Suprapubic skin (tissue), 4 donors: ENCODE data around the gene PRCP. TPM values are rescaled to one million over a fixed set of nuclear protein-coding genes. Genes with fewer than 3 reads are reported as not detected.

Experiments used
- DNase-seq, 2 donors: peaks; one replicate each; pipeline ENCODE4 v3.0.0-alpha.2; 2019; ENCODE audit warnings: low spot score in 2 of 2
- H3K27ac ChIP-seq: fragments of 200-600 bp; sonication (generic); one replicate; pipeline ENCODE4 v1.5.1; 2019
- H3K27me3 ChIP-seq: fragments of 200-600 bp; sonication (generic); one replicate; pipeline ENCODE4 v1.5.1; 2019
- H3K36me3 ChIP-seq: fragments of 200-600 bp; sonication (generic); one replicate; pipeline ENCODE4 v1.5.1; 2019
- H3K4me1 ChIP-seq: fragments of 200-600 bp; sonication (generic); one replicate; pipeline ENCODE4 v1.5.1; 2019
- H3K4me3 ChIP-seq: fragments of 200-600 bp; sonication (generic); one replicate; pipeline ENCODE4 v1.5.1; 2019; ENCODE audit warnings: mild to moderate bottlenecking
- H3K9me3 ChIP-seq: fragments of 200-600 bp; sonication (generic); one replicate; pipeline ENCODE4 v1.5.1; 2019
- EP300 ChIP-seq: sonication (generic); formaldehyde crosslinking; IDR thresholded peaks from one replicate; pipeline ENCODE4 v1.6.1; 2017; ENCODE audit warnings: antibody characterized with exemption
- POLR2A ChIP-seq, 2 donors: fragments of 450-650 bp; IDR thresholded peaks; one replicate each; pipeline ENCODE4 v1.6.1; 2017; ENCODE audit warnings: antibody characterized with exemption in 2 of 2, mild to moderate bottlenecking in 2 of 2, moderate library complexity in 2 of 2
- POLR2AphosphoS5 ChIP-seq, 3 donors: sonication (generic); formaldehyde crosslinking; IDR thresholded peaks; one replicate each; pipeline ENCODE4 v1.6.1; 2017; ENCODE audit warnings: antibody characterized with exemption in 3 of 3
- WGBS: methylation state at CpG from one replicate; pipeline ENCODE4 v1.1.5; 2018; 5-methylcytosine and 5-hydroxymethylcytosine counted together
- total RNA-seq, 4 donors: library from RNA; depleted of rRNA; stranded (reverse); fragments of >200 nt; gene quantifications; one replicate each; pipeline ENCODE4 v1.1.0, GENCODE V29; 2016
- TF ChIP-seq, protein P1 (sequence below), 2 donors: fragments of 200-600 bp in 1 of 2; fragments of 450-650 bp in 1 of 2; sonication (generic) in 1 of 2; IDR thresholded peaks; one replicate each; pipeline ENCODE4 v1.5.1; 2016 to 2019; ENCODE audit warnings: antibody characterized with exemption in 2 of 2, mild to moderate bottlenecking in 1 of 2, moderate library complexity in 1 of 2

PRCP gene
- total RNA-seq, 4 donors from 2014 or later: 36.0 to 50.9 (median 50.4) TPM

DNA sequence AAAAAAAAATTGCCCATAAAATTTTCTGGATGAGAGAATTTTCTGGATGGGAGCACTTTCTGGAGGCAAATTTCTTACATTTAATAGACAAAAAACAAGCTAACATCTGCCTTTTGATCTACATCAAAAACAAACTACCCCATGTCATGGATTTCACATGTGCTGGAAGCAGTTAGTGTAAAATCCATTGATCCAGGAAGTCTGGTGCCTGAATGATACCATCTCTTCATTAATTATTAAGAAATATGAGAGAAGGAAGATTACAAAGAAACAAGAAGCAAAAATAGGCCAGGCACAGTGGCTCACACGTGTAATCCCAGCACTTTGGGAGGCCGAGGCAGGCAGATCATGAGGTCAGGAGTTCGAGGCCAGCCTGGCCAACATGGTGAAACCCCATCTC lies 113.4 kb downstream of the PRCP start:
- 69% methylated on average over 3 of the region's 3 CpGs for WGBS
- no peak for DNase-seq
- Histone ChIP-seq H3K4me1 (peaks cover 2% of the 10 kb centered on the region), H3K9me3 (no peaks in the 10 kb centered on the region), H3K27me3 (no peaks in the 10 kb centered on the region), H3K4me3 (no peak overlapping the region), H3K27ac (no peak overlapping the region), H3K36me3 (no peaks in the 10 kb centered on the region)
- no peak for TF ChIP-seq POLR2AphosphoS5 (IDR thresholded peaks at IDR 0.05)
- TF ChIP-seq, protein P1, sequence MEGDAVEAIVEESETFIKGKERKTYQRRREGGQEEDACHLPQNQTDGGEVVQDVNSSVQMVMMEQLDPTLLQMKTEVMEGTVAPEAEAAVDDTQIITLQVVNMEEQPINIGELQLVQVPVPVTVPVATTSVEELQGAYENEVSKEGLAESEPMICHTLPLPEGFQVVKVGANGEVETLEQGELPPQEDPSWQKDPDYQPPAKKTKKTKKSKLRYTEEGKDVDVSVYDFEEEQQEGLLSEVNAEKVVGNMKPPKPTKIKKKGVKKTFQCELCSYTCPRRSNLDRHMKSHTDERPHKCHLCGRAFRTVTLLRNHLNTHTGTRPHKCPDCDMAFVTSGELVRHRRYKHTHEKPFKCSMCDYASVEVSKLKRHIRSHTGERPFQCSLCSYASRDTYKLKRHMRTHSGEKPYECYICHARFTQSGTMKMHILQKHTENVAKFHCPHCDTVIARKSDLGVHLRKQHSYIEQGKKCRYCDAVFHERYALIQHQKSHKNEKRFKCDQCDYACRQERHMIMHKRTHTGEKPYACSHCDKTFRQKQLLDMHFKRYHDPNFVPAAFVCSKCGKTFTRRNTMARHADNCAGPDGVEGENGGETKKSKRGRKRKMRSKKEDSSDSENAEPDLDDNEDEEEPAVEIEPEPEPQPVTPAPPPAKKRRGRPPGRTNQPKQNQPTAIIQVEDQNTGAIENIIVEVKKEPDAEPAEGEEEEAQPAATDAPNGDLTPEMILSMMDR (IDR thresholded peaks at IDR 0.05): no peak

DNA sequence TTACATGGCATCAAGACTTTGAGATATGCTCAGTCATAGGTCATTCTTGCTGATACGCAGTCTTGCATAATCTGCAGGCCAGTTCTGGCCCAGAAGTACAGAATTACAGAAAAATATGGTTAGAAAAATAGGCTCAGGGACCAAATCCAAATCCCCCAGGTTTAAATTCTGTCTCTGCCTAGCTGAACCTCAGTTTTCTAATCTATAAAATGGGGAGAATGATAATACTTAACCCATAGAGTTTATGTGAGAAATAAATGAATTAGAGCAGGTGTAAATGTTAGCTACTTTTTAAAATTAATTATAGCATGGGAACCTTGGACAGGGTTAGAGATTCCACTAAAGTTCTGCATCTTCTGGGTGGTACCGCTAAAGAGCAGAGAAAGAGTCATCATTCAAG lies 114.2 kb downstream of the PRCP start:
- Histone ChIP-seq H3K4me3 (no peak overlapping the region), H3K9me3 (no peaks in the 10 kb centered on the region), H3K36me3 (no peaks in the 10 kb centered on the region), H3K27me3 (no peaks in the 10 kb centered on the region), H3K4me1 (no peaks in the 10 kb centered on the region), H3K27ac (no peak overlapping the region)
- WGBS: 100% methylated on average over 2 of the region's 2 CpGs
- TF ChIP-seq EP300 (no peak), POLR2A (IDR thresholded peaks at IDR 0.05) (no peak), POLR2AphosphoS5 (IDR thresholded peaks at IDR 0.05) (no peak)
- TF ChIP-seq, protein P1 (IDR thresholded peaks at IDR 0.05): no peak
- no peak for DNase-seq

DNA sequence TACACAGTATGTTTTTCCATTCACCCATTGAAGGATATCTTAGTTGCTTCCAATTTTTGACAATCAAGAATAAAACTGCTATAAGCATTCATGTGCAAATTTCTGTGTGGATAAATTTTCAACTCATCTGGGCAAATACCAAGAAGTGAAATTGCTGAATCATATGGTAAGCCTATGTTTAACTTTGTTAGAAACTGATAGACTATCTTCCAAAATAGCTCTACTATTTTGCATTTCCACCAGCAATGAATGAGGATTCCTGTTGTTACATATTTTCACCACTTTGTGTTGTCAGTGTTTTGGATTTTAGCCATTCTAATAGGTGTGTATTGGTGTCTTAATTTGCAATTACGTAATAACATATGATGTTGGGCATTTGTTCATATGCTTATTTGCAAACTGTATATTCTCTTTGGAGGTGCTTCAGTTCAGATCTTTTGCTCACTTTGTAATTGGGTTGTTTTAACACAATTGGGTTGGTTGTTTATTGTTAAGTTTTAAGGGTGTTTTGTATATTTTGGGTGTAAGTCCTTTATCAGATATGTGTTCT lies 117.3 kb downstream of the PRCP start:
- Histone ChIP-seq H3K27me3 (no peaks in the 10 kb centered on the region), H3K36me3 (no peaks in the 10 kb centered on the region), H3K4me3 (no peak overlapping the region), H3K9me3 (no peaks in the 10 kb centered on the region), H3K27ac (no peak overlapping the region), H3K4me1 (no peaks in the 10 kb centered on the region)
- TF ChIP-seq, protein P1 (IDR thresholded peaks at IDR 0.05): no peak
- TF ChIP-seq EP300 (no peak), POLR2A (IDR thresholded peaks at IDR 0.05) (no peak), POLR2AphosphoS5 (IDR thresholded peaks at IDR 0.05) (no peak)
- 65% methylated on average over 1 of the region's 1 CpG for WGBS
- no peak for DNase-seq

DNA sequence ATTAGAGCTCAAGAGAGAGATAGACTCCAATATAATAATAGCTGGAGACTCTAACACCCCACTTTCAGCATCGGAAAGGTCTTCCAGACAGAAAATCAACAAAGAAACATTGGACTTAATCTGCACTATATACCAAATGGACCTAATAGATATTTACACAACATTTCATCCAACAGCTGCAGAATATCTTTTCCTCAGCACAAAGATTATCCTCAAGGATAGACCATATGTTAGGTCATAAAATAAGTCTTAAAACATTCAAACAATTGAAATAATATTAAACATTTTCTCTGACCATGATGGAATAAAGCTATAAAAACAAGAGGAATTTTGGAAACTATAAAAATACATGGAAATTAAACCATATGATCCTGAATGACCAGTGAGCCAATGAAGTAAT lies 121.5 kb downstream of the PRCP start:
- peaks cover 7% of the 10 kb centered on the region for H3K9me3 ChIP-seq
- H3K36me3 ChIP-seq: no peaks in the 10 kb centered on the region
- no peak overlapping the region for H3K27ac ChIP-seq
- no peak for DNase-seq
- H3K4me3 ChIP-seq: no peak overlapping the region
- no peak for TF ChIP-seq EP300
- TF ChIP-seq, protein P1 (IDR thresholded peaks at IDR 0.05): no peak
- no peak for TF ChIP-seq POLR2AphosphoS5 (IDR thresholded peaks at IDR 0.05)
- no peak for TF ChIP-seq POLR2A (IDR thresholded peaks at IDR 0.05)
- no peaks in the 10 kb centered on the region for H3K27me3 ChIP-seq
- 90% methylated on average over 1 of the region's 1 CpG for WGBS
- H3K4me1 ChIP-seq: no peaks in the 10 kb centered on the region

DNA sequence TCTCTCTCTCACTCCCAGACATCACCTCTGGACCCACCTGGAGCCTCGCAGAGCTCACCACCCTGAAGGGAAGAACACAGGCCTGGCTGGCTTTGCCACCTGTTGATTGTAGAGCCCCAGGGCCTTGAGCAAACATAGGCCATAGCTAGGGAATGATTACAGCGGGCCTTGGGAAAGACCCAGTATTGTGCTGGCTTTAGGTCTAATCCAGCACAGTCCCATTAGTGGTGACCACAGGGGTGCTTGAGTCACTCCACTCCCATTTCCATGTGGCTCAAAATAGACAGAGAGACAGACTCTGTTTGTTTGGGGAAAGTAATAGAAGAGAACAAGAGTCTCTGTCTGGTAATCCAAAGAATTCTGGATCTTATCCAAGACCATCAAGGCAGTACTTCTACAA lies 123.9 kb downstream of the PRCP start:
- Histone ChIP-seq H3K27me3 (no peaks in the 10 kb centered on the region), H3K4me3 (no peak overlapping the region), H3K9me3 (peaks cover 7% of the 10 kb centered on the region), H3K36me3 (no peaks in the 10 kb centered on the region), H3K27ac (no peak overlapping the region), H3K4me1 (no peaks in the 10 kb centered on the region)
- TF ChIP-seq EP300: no peak
- no peak for TF ChIP-seq POLR2AphosphoS5 (IDR thresholded peaks at IDR 0.05)
- TF ChIP-seq, protein P1 (IDR thresholded peaks at IDR 0.05): no peak
- no peak for TF ChIP-seq POLR2A (IDR thresholded peaks at IDR 0.05)
- DNase-seq: no peak
- WGBS: 77% methylated on average over 2 of the region's 2 CpGs
